Activated CD8-positive, alpha-beta memory T cell treated with anti-CD3 and anti-CD28 coated beads for 36 hours (primary cell): Measurements from ENCODE around the gene TNFAIP8. TPM values are rescaled to one million over a fixed set of nuclear protein-coding genes. Genes with fewer than 3 reads are reported as not detected.
"Not testable (repeated sequence)": the region's sequence is repeated elsewhere in the genome, so short reads cannot be mapped to it uniquely, and the experiment has no call there.

Source experiments
- CTCF ChIA-PET: fragments of 350-600 bp; sonication (Branson Sonifier 250); formaldehyde crosslinking; loops from one replicate; lab custom pipeline; 2021; ENCODE audit warnings: antibody characterized with exemption; lab: Charles Lee
- POLR2A ChIA-PET: fragments of 350-600 bp; sonication (Branson Sonifier 250); formaldehyde crosslinking; loops from one replicate; lab custom pipeline; 2021; ENCODE audit warnings: antibody characterized with exemption; lab: Charles Lee
- total RNA-seq, 2 experiments: library from RNA; stranded (reverse); gene quantifications; one replicate each; pipeline ENCODE4 v1.2.3, GENCODE V29; 2021

TNFAIP8 gene
- total RNA-seq, 2 experiments from 2014 or later, result 251 to 263 TPM

DNA sequence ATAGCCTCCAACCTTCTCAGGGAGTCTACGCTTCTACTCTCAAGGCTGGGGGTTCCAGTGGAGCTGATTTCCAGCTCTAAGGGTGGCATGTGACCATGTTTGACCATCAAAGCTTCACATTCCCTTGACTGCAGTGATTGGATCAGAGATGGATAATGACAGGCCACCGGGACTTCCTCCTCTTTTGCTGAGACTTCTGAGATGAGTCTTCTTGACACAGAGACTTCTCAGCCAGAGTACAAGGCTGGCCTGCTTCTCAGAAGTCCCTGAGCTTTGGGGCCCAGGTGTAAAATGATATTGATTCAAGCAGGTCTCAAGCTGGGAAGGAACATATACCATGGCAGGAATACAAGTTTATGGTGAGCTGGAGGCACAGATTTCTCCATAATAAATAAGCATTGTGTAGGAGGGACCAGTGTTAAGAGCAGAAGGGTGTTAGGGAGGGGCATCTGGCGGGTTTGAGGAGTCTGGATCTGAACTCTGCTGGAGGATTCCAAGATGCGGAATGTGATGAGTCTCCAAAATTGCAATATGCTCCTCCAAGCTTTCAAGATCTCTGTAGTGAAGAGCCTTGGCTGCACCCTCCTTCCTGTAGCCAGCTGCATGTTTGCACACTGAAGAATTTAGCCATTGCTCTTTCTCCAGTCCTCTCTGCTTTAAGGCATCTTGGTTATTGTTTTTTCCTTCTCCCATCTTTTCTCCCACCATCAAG lies 54.8 kb downstream of the TNFAIP8 start:
- ChIA-PET POLR2A (interaction anchor here (0.5 kb wide), 1 partner anchor 97 kb away, joined by 4 read pairs; no protein-coding TSS in a partner anchor), CTCF (interaction anchor here (0.8 to 2.3 kb wide), 13 partner anchors 9 to 423 kb away, joined by 3 to 19 read pairs (median 6); partner anchors contain the start of gene DTWD2)

DNA sequence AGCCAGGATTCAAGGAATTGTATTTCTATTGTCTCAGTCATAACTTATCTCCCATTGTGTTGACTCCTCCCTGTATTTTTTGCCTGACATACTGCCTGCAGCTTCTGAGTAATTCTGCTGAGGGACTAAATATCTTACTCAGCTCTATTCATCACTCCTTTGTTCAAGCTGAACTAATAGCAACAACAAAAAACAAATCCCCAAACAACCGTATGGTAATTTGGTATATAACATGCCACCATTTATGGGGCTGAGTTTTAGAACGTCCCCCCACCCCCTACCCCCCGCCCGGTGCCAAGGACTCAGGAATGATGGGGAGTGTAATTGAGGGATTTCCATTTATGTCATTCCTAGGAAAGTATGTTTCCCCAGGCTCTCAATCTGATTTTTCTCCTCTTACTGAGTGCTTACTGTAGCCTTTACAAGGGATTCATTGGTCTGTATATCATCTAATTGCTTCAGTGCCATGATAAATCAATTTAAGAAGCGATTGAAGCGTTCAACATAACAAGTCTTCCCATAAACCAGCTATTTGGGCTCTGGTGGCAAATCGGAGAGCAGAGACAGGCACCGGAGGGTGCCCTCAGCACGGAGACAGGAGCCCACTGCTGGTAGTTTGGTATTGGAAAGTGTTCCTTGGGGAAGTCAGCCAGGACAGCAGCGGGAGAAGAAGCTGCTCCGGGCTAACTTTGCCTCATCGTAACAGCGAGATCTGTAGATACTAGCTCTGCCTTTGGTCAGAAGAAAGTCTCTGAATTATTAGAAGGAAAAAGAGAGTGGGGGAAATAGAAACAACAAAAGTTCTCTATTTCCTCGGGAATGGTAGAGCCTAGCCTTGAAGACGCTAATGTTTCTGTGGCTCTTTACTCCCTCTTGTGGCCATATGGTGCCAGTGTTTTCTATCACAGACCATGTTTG lies 55.8 kb downstream of the TNFAIP8 start:
- CTCF ChIA-PET, result interaction anchor here (0.5 to 2.3 kb wide), 24 partner anchors 10 to 424 kb away, joined by 3 to 19 read pairs (median 4); partner anchors contain the start of gene DTWD2
- POLR2A ChIA-PET, result interaction anchor here (0.5 kb wide), 1 partner anchor 47 kb away, joined by 8 read pairs; no protein-coding TSS in a partner anchor

DNA sequence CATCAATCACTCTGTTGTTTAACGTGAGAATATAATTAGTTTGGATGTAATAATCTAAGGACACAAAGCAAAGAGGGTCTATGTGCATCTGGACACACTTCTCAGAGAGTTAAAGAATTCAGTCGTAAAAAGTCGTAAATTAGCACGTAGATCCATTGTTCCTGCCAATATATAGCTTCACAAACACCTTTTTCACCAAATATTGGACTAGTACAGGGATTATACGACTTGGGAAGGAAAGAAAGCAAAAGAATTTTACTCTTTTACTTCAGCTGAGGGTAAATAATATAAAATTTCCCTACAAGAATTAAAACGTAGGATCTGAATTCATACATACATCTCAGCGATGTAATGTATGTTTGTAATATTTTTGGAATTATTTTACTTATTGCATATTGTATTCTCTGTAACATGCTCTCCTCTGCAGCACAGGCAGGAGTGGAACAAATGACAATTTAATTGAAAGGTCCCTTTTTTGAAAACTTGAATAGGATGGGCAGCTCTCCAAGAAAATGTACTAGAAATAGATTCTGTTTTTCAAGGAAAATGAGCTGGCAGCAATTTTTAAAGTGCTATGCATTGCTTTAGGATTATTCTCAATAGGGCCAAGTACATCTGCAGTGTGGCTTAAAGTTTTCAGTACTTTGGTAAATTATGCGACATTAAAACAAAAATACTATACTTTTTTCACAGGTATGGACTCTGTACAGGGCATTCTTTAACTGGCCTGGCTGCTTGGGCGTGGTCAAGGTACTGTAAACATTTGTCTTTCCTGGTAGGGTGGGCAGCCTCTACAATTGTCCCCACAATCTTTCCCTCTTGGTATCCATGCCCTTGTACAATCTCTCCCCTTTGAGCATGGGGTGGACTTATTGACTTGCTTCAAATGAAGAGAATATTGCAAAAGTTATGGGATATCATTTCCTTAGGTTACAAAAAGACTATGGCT lies 56.7 kb downstream of the TNFAIP8 start:
- CTCF ChIA-PET, result interaction anchor here (0.6 to 2.3 kb wide), 19 partner anchors 11 to 424 kb away, joined by 3 to 19 read pairs (median 3); partner anchors contain the start of gene DTWD2

DNA sequence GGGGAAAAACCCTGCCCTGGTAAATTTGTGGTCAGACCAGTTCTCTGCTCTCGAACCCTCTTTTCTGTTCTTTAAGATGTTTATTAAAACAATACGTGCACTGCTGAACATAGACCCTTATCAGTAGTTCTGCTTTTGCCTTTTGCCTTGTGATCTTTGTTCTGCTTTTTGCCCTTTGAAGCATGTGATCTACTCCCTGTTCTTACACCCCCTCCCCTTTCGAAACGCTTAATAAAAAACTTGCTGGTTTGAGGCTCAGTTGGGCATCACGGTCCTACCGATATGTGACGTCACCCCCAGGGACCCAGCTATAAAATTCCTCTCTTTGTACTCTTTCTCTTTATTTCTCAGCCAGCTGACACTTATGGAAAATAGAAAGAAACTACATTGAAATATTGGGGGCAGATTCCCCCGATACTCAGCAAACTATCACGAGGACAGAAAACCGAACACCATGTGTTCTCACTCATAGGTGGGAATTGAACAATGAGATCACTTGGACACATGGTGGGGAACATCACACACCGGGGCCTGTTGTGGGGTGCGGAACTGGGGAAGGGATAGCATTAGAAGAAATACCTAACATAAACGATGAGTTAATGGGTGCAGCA lies 58.4 kb downstream of the TNFAIP8 start:
- POLR2A ChIA-PET, CTCF ChIA-PET: not testable (repeated sequence)

More for the DNA sequence above, 56.7 kb downstream of the TNFAIP8 start:
- POLR2A ChIA-PET, result interaction anchor here (0.5 to 0.6 kb wide), 2 partner anchors 48 to 96 kb away, joined by 6 to 8 read pairs; no protein-coding TSS in a partner anchor

DNA sequence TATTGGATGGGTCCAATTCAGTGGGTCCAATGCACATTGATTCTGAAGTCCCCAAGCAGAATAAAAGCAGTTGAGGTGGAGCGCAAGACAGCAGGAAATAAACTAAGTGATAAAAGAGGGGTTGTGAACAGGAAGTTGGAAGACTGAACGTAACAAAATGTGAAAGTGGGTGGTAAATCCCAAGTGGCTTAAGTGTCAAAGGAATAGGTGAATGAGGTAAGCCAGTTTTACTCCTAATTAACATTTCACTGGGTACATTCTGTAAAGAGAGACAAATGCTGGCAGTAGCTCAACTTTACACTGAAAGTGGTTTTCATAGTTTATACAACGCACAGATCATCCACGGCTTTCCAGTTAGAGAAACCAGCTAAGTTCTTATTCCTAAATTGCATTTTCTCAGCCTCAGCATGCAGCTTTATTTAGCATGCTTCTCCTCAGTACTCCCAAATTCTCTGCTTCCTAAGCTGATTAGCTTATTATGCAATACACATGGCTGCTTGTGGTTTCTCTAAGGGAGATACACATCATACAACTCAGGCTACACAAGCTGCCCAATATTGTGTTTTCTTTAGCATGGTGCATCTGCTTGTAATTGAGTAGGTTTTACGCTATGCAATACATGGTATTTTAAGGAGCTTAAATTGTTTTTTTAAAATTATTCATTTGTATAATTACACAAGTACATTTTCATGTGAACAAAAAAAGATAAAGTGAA lies 62.2 kb downstream of the TNFAIP8 start:
- POLR2A ChIA-PET, result no interaction called here
- CTCF ChIA-PET, result interaction anchor here (1.0 kb wide), 1 partner anchor 430 kb away, joined by 4 read pairs; the partner anchor contains the start of gene DTWD2

DNA sequence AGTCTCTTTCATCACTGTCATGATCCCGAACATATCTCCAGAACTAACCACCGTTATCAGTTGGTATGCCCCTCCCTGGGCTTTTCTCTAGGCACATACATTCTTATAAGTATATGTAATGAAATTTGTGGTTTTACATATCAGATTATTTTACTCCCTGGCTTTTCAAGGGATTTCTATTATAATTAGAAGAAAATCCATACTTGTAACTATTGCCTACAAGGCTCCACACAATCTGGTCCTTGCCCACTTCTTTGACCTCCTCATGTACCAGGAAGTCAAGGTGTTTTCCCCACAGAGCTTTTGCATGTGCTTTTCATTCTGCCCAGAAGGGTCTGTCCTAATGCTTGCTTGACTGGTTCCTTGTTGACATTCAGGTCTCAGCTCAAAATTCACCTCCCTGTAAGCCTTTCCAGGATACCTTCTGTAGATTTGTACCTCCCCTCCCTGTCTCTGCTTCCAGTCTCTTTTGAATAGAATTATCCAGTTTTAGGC lies 62.8 kb downstream of the TNFAIP8 start:
- CTCF ChIA-PET, result interaction anchor here (1.0 kb wide), 1 partner anchor 431 kb away, joined by 4 read pairs; the partner anchor contains the start of gene DTWD2
- POLR2A ChIA-PET, result no interaction called here

DNA sequence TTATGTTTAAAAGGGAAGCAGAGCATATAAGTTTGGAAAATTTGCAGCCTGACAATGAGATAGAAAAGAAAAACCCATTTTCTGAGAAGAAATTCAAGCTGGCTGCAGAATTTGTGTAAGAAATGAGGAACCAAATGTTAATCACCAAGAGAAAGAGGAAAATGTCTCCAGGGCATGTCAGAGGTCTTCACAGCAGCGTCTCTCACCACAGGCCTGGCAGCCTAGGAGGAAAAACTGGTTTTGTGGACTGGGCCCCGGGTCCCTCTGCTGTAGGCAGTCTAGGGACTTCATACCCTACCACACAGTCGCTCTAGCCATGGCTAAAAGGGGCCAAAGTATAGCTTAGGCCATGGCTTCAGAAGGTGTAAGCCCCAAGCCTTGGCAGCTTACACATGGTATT lies 64.3 kb downstream of the TNFAIP8 start:
- CTCF ChIA-PET, result no interaction called here
- POLR2A ChIA-PET, result no interaction called here

DNA sequence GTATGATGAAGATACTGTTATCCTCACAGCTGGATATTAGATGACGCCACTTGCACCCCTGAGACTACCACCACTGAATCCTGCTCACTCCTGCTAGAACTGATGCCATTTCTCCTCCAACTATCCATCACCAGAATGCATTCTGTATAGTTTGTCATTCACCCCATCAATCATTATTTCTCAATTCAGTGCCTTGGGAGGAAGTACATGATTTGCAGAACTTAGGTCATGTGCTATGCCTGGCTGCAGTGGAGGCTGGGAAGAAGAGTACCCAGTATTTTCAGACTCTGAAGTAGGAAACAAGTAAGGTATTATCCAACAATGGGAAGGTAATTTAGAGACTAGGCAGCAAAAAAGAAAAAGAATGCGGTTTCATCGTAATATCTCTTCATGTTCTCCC lies 70.2 kb downstream of the TNFAIP8 start:
- ChIA-PET CTCF (no interaction called here), POLR2A (no interaction called here)

DNA sequence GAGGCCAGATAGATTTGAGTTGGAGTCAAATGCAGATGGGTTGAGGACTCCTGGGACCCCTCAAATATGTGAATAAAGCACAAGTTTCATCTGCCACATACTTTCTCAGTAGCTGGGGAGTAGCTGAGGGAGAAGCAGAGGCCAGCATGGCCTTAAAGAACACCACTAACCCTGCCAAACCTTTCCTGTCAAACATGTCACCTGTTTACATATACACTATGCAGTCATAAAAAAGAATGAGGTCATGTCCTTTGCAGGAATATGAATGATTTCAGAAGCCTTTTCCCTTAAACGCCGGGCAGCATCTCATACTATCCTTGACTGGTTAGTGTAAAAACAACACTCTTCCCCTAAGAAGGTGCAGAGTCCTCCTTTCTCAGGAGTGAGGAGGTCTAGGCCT lies 71.2 kb downstream of the TNFAIP8 start:
- POLR2A ChIA-PET, result no interaction called here
- CTCF ChIA-PET, result no interaction called here

DNA sequence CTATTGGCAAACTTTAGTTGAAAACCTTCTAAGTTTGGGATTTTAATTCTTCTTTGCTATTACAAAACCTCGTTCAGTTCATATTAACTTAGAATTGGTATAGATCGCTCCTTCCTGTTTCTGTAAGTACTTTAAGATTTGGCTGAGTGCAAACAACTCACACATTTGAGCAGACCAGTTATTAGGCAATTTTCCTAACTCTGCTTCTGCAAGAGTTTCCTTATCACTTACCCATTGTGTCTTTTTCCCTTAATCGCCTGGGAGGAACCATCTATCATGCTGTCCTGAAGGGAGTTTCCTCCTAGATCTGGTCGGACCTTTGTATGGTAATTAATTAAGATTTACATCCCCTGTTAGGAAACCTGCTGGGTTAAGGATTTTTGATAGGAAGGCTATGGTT lies 71.8 kb downstream of the TNFAIP8 start:
- POLR2A ChIA-PET, CTCF ChIA-PET: not testable (repeated sequence)

DNA sequence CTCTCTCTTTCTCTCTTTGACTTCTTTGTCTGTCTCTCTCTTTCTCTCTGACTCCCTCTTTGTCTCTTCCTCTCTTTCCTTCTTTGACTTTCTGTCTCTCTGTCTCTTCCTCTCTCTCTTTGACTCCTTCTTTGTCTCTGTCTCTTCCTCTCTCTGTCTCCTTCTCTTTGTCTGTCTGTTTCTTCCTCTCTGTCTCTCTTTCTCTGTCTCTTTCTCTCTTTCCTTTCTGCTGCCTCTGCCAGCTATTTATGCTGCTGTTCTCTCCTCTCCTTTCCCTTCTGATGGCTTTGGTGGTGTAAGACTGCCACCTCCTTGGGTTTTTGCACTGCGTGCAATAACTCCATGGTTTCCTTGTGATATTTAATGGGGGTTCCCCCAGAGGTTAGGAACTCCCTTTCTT lies 72.3 kb downstream of the TNFAIP8 start:
- POLR2A ChIA-PET, CTCF ChIA-PET: not testable (repeated sequence)

DNA sequence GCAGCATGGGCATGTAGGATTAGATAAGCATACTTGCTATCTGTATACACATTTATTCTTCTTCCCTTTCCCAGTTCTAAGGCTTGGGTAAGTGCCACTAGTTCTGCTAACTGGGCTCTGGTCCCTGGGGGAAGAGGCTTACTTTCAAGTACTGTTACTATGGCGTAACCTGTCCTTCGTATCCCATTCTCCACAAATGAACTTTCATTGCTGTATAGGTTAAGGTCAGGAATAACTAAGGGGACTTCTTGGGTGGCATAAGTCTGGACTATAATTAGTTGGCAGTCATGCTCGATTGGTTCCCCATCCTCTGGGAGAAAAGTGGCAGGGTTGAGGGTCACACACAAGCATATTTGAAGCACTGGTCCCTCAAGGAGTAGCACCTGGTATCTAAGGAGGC lies 72.8 kb downstream of the TNFAIP8 start:
- POLR2A ChIA-PET, result not testable (repeated sequence)
- CTCF ChIA-PET, result interaction anchor here (1.4 kb wide), 1 partner anchor 441 kb away, joined by 3 read pairs; no protein-coding TSS in a partner anchor

DNA sequence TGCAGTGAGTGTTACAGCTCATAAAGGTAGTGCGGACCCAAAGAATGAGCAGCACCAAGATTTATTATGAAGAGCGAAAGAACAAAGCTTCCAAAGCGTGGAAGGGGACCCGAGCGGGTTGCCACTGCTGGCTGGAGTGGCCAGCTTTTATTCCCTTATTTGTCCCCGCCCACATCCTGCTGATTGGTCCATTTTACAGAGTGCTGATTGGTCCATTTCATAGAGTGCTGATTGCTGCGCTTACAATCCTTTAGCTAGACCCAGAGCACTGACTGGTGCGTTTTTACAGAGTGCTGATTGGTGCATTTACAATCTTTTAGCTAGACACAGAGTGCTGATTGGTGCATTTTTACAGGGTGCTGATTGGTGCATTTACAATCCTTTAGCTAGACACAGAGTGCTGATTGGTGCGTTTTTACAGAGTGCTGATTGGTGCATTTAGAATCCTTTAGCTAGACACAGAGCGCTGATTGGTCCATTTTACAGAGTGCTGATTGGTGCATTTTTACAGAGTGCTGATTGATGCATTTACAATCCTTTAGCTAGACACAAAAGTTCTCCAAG lies 76.9 kb downstream of the TNFAIP8 start:
- POLR2A ChIA-PET, result not testable (repeated sequence)
- CTCF ChIA-PET, result interaction anchor here (1.2 to 3.0 kb wide), 3 partner anchors 21 to 446 kb away, joined by 3 to 12 read pairs (median 4); partner anchors contain the start of gene DTWD2

DNA sequence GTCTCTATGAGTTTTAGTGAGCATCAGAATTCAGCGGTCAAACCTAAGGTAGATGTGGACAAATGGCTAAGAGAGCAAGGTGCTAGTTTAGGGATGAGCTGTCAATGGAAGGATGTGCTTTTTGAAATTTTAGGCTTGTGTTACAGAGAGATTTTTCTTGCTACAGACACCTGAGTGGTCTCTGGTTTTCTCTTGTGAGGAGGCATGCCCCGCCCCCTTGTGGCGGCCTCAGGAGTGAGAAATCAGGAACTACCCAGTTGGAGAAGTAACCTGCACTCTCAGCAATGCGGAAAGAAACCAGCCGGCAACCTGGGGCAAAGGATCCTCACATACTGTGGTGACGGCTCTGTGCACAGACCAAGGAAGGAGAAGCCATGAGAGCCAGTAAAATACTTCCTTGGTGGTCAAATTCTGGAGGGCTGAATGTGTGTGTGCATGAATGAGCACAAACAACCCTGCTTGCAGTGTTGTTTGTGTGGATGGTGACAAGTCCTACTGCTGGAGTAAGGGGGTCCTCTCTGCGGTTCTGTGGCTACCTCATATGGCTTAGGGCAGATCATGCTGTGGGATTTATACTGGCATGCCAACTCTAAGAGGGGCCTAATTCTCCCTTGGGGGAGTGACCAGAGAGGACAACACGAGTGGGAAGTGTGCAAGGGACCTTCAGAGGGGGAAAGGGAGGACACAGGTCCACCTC lies 79.8 kb downstream of the TNFAIP8 start:
- ChIA-PET CTCF (interaction anchor here (0.6 to 3.0 kb wide), 5 partner anchors 12 to 448 kb away, joined by 3 to 12 read pairs (median 5); partner anchors contain the start of gene DTWD2), POLR2A (no interaction called here)

DNA sequence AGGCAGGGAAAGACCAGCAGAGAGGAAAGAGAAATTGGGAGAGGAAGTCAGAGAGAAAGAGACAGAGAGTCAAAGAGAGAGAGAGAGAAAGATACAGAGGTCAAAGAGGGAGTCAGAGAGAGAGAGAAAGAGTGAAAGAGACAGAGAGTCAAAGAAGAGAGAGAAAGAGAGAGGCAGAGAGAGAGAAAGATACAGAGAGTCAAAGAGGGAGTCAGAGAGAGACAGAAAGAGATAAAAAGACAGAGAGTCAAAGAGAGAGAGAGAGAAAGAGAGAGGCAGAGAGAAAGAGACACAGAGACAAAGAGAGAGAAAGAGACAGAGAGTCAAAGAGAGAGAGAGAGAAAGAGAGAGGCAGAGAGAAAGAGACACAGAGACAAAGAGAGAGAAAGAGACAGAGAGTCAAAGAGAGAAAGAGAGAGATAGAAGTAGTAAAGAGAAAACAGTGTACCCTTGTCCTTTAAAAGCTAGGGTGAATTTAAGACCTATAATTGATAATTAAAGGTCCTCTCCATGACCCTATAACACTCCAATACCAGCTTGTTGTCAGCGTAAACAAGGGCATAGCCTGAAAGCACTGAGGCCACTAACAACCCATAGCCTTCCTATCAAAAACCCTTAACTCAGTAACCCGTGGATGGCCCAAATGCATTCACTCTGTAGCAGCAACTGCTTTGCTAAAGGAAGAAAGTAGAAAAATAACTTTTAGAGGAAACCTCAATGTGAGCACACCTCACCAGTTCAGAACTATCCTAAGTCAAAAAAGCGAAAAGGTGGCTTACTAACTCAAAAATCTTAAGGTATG lies 82.2 kb downstream of the TNFAIP8 start:
- CTCF ChIA-PET, POLR2A ChIA-PET: not testable (repeated sequence)

DNA sequence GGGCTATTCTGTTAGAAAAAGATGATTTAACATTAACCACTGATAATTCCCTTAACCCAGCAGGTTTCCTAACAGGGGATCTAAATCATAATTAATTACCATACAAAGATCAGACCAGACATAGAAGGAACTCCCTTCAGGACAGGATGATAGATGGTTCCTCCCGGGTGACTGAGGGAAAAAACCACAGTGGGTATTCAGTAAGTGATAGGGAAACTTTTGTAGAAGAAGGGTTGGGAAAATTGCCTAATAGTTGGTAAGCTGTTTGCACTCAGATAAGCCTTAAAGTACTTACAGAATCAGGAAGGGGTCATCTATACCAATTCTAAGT lies 82.7 kb downstream of the TNFAIP8 start:
- POLR2A ChIA-PET, CTCF ChIA-PET: not testable (repeated sequence)
